Lung (tissue), 12 donors: ENCODE measurements around the gene HID1. TPM values are rescaled to one million over a fixed set of nuclear protein-coding genes. Genes with fewer than 3 reads are reported as not detected.

Experiments
- ATAC-seq: fragments of 200-7000 bp; cut with Tn5 transposase; one replicate; pipeline ENCODE4 v1.9.1; 2020; ENCODE audit warnings: moderate number of reproducible peaks; ENCODE audit not compliant: insufficient read depth, low FRiP score
- DNase-seq, 3 donors: peaks; one replicate each; pipeline ENCODE4 v3.0.0-alpha.2; 2013 to 2017
- H3K27ac ChIP-seq, 2 donors: one replicate each; pipeline ENCODE4 v1.5.1; 2013; ENCODE audit warnings: mild to moderate bottlenecking in 2 of 2, moderate library complexity in 2 of 2, control low read depth in 1 of 2, inconsistent platforms in 1 of 2, low read depth in 1 of 2, low read length in 1 of 2
- H3K27me3 ChIP-seq, 3 donors: one replicate each; pipeline ENCODE4 v1.5.1; 2013; ENCODE audit warnings: low read length in 2 of 3; ENCODE audit not compliant: control insufficient read depth in 3 of 3, insufficient read depth in 3 of 3
- H3K36me3 ChIP-seq, 4 donors: one replicate each; pipeline ENCODE4 v1.5.1; 2013; ENCODE audit warnings: low read length in 4 of 4, mild to moderate bottlenecking in 1 of 4, moderate library complexity in 1 of 4; ENCODE audit not compliant: control insufficient read depth in 4 of 4, insufficient read depth in 4 of 4
- H3K4me1 ChIP-seq, 5 donors: one replicate each; pipeline ENCODE4 v1.5.1; 2013; ENCODE audit warnings: low read length in 5 of 5, mild to moderate bottlenecking in 2 of 5, moderate library complexity in 1 of 5; ENCODE audit not compliant: control insufficient read depth in 5 of 5, insufficient read depth in 5 of 5
- H3K4me3 ChIP-seq: one replicate; pipeline ENCODE4 v1.5.1; 2013; ENCODE audit warnings: mild to moderate bottlenecking, control low read depth, moderate library complexity
- H3K9ac ChIP-seq, 2 donors: one replicate each; pipeline ENCODE4 v1.5.1; 2013; ENCODE audit warnings: low read length in 2 of 2, control low read depth in 1 of 2; ENCODE audit not compliant: insufficient read depth in 1 of 2
- H3K9me3 ChIP-seq, 4 donors: one replicate each; pipeline ENCODE4 v1.5.1; 2013; ENCODE audit warnings: low read length in 3 of 4, mild to moderate bottlenecking in 1 of 4, moderate library complexity in 1 of 4; ENCODE audit not compliant: control insufficient read depth in 4 of 4, insufficient read depth in 3 of 4
- WGBS, 2 donors: extraction: QIAGEN DNeasy Blood & Tissue Kit; methylation state at CpG; one replicate each; pipeline ENCODE4 v1.1.7; 2013; 5-methylcytosine and 5-hydroxymethylcytosine counted together
- polyA plus RNA-seq, 2 donors: library from polyadenylated mRNA; stranded (reverse); fragments of 200-250 nt; gene quantifications; one replicate each; pipeline ENCODE4 v1.2.1, GENCODE V29; 2013
- total RNA-seq, 2 donors: library from RNA; depleted of rRNA in 1 of 2; stranded (reverse); fragments of >200 nt in 1 of 2; gene quantifications; one replicate each; pipeline ENCODE4 v1.2.1, GENCODE V29; 2014 to 2021
- TF ChIP-seq, protein P1 (sequence below): IDR thresholded peaks from 2 replicates; pipeline ENCODE4 v1.5.1; 2012; ENCODE audit warnings: mild to moderate bottlenecking; ENCODE audit errors: control extremely low read depth, extremely low read depth
- donor health status: control.
- donor health status: control.
- donor health status: Bipolar disorder and iron deficiency.
- donor health status: healthy.
- donor health status: DM: yes; HTN: yes; CAD: no.

HID1 gene
- total and polyA plus RNA-seq, 4 donors, result 15.2 to 42.1 (median 29.2) TPM

DNA sequence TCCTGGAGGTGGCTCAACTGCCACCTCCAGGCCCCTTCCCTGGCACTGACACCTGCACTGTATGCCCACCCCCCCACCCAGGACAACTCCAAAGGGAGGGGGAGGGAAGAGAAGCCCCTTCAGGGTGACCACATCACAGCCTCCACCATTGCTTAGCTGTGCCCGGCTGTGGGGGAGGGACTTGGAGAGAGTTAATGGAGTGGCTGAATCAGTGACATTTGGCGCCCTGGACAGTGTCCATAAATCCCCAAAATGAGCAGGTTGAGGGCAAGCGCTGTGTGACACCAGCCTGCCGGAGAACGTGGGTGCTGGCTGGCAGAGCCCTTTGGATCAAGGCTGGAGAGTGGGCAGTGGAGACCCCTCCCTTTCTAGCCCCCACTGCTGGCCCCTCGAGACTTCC, 50.4 kb downstream of the HID1 start:
- H3K27ac ChIP-seq, result no peak overlapping the region
- WGBS, 2 donors, result 52 to 71% methylated on average over 6 of the region's 6 CpGs
- peaks cover 0 to 54% (median 51%) of the 10 kb centered on the region in 3 donors for H3K27me3 ChIP-seq
- ATAC-seq (no peak), DNase-seq (peak in 1 of 3 donors; percentile 15)
- H3K4me1 ChIP-seq, result peaks cover 0 to 16% (median 3%) of the 10 kb centered on the region in 5 donors
- H3K36me3 ChIP-seq, result no peaks in the 10 kb centered on the region
- no peak overlapping the region for H3K4me3 ChIP-seq
- H3K9me3 ChIP-seq, result no peaks in the 10 kb centered on the region
- TF ChIP-seq, protein P1, sequence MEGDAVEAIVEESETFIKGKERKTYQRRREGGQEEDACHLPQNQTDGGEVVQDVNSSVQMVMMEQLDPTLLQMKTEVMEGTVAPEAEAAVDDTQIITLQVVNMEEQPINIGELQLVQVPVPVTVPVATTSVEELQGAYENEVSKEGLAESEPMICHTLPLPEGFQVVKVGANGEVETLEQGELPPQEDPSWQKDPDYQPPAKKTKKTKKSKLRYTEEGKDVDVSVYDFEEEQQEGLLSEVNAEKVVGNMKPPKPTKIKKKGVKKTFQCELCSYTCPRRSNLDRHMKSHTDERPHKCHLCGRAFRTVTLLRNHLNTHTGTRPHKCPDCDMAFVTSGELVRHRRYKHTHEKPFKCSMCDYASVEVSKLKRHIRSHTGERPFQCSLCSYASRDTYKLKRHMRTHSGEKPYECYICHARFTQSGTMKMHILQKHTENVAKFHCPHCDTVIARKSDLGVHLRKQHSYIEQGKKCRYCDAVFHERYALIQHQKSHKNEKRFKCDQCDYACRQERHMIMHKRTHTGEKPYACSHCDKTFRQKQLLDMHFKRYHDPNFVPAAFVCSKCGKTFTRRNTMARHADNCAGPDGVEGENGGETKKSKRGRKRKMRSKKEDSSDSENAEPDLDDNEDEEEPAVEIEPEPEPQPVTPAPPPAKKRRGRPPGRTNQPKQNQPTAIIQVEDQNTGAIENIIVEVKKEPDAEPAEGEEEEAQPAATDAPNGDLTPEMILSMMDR, result no peak
- no peak overlapping the region for H3K9ac ChIP-seq

- Histone ChIP-seq H3K27ac (no peak overlapping the region), H3K9me3 (no peaks in the 10 kb centered on the region), H3K36me3 (no peaks in the 10 kb centered on the region), H3K4me1 (peaks cover 0 to 16% (median 3%) of the 10 kb centered on the region in 5 donors), H3K4me3 (no peak overlapping the region), H3K27me3 (peaks cover 0 to 50% (median 47%) of the 10 kb centered on the region in 3 donors), H3K9ac (no peak overlapping the region)
- DNase-seq, result no peak
- TF ChIP-seq, protein P1, result no peak
- no peak for ATAC-seq
- WGBS, 2 donors, result 98 to 100% methylated on average over 2 of the region's 2 CpGs
Measured at GRCh38 chr17:74921769-74922168, 50.8 kb downstream of the HID1 start.

DNA sequence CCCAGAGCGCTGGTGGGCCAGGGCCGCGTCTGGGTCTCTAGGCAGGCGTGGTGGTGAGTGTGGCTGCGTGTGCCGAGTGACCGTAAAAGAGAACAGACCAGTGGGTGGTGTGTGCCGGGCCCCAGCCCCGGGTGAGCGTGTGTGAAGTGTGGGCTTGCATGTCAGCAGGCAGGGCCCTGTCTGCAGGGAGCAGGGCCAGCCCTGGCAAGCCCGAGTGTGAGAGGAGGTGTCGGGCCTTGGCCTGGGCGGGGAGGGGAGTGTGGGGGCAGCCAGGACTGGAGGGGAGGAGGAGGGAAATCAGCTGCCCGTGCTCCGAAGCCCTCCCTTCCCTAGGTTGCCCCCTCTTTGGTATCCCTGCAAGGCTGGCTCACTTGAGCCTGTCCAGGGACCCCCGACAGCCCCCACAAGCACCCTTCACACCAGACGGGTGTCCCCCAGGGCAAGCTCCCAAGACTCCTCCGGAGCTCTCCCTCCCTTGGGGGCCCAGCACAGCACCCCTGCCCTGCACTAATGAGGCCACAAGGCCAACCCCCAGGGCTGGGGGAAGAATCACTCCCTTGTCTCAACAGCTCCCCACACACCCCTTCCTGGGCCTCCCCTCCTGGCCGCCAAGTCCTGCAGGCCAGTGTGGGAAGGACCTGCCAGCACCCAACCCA, 51.4 kb downstream of the HID1 start:
- no peaks in the 10 kb centered on the region for H3K36me3 ChIP-seq
- H3K27me3 ChIP-seq, result peaks cover 0 to 44% (median 44%) of the 10 kb centered on the region in 3 donors
- H3K4me3 ChIP-seq, result no peak overlapping the region
- no peak overlapping the region for H3K27ac ChIP-seq
- TF ChIP-seq, protein P1, result no peak
- H3K4me1 ChIP-seq, result peaks cover 0 to 16% (median 3%) of the 10 kb centered on the region in 5 donors
- DNase-seq (peak in 2 of 3 donors; percentile 14 to 25), ATAC-seq (no peak)
- H3K9me3 ChIP-seq, result no peaks in the 10 kb centered on the region
- no peak overlapping the region for H3K9ac ChIP-seq
- WGBS, 2 donors, result 49 to 76% methylated on average over 19 of the region's 19 CpGs
